ENCODE data around the gene CENPC. TPM values are rescaled to one million over a fixed set of nuclear protein-coding genes. Genes with fewer than 3 reads are reported as not detected.
"Not testable (repeated sequence)": the region's sequence is repeated elsewhere in the genome, so short reads cannot be mapped to it uniquely, and the experiment has no call there.

The CENPC gene
- total RNA-seq, 1 donor: 167 TPM

- H3K27me3 ChIP-seq (ENCODE audit: insufficient read depth, low read length): no peaks in the 10 kb centered on the region
- H3K4me3 ChIP-seq (ENCODE audit: low read length): no peak overlapping the region
- H3K9me3 ChIP-seq (ENCODE audit: low read depth, low read length): no peaks in the 10 kb centered on the region
- H3K4me1 ChIP-seq (ENCODE audit: insufficient read depth, low read length): peaks cover 5% of the 10 kb centered on the region
Measured at GRCh38 chr4:67566335-67566734, 21.0 kb upstream of the CENPC start.

- Histone ChIP-seq H3K4me1 (ENCODE audit: insufficient read depth, low read length) (peaks cover 5% of the 10 kb centered on the region), H3K9me3 (ENCODE audit: low read depth, low read length) (no peaks in the 10 kb centered on the region)
Measured at GRCh38 chr4:67565284-67565683, 20.0 kb upstream of the CENPC start.

GRCh38 chr4:67558493-67558892 lies 13.2 kb upstream of the CENPC start, which contains the start of gene STAP1:
Gene STAP1 (plus strand): TSS chr4:67558727. CDS start chr4:67558810, 83 bp downstream.
- Histone ChIP-seq H3K4me1 (ENCODE audit: insufficient read depth, low read length) (peaks cover 10% of the 10 kb centered on the region), H3K4me3 (ENCODE audit: low read length) (peak within 1 kb of the TSS; percentile 52), H3K27me3 (ENCODE audit: insufficient read depth, low read length) (no peaks in the 10 kb centered on the region), H3K9me3 (ENCODE audit: low read depth, low read length) (no peaks in the 10 kb centered on the region)

More at GRCh38 chr4:67565284-67565683, 20.0 kb upstream of the CENPC start:
- Histone ChIP-seq H3K27me3 (ENCODE audit: insufficient read depth, low read length) (no peaks in the 10 kb centered on the region), H3K4me3 (ENCODE audit: low read length) (no peak overlapping the region)

GRCh38 chr4:67556436-67556835 lies 11.1 kb upstream of the CENPC start:
- no peaks in the 10 kb centered on the region for H3K27me3 ChIP-seq (ENCODE audit: insufficient read depth, low read length)
- no peak overlapping the region for H3K4me3 ChIP-seq (ENCODE audit: low read length)
- H3K9me3 ChIP-seq (ENCODE audit: low read depth, low read length): no peaks in the 10 kb centered on the region
- peaks cover 17% of the 10 kb centered on the region for H3K4me1 ChIP-seq (ENCODE audit: insufficient read depth, low read length)

- Histone ChIP-seq H3K9me3 (ENCODE audit: low read depth, low read length) (no peaks in the 10 kb centered on the region), H3K4me1 (ENCODE audit: insufficient read depth, low read length) (peaks cover 21% of the 10 kb centered on the region), H3K4me3 (ENCODE audit: low read length) (no peak overlapping the region), H3K27me3 (ENCODE audit: insufficient read depth, low read length) (no peaks in the 10 kb centered on the region)
Measured at GRCh38 chr4:67555447-67555846, 10.1 kb upstream of the CENPC start.

GRCh38 chr4:67554096-67554495 lies 8.8 kb upstream of the CENPC start:
- no peaks in the 10 kb centered on the region for H3K9me3 ChIP-seq (ENCODE audit: low read depth, low read length)
- no peaks in the 10 kb centered on the region for H3K27me3 ChIP-seq (ENCODE audit: insufficient read depth, low read length)
- no peak overlapping the region for H3K4me3 ChIP-seq (ENCODE audit: low read length)
- H3K4me1 ChIP-seq (ENCODE audit: insufficient read depth, low read length): peaks cover 21% of the 10 kb centered on the region

- not testable (repeated sequence) for H3K4me3 ChIP-seq (ENCODE audit: low read length); H3K9me3 ChIP-seq (ENCODE audit: low read depth, low read length); H3K27me3 ChIP-seq (ENCODE audit: insufficient read depth, low read length)
- H3K4me1 ChIP-seq (ENCODE audit: insufficient read depth, low read length): peaks cover 11% of the 10 kb centered on the region
Measured at GRCh38 chr4:67552146-67552792, 7.0 kb upstream of the CENPC start.

GRCh38 chr4:67550857-67551256 lies 5.6 kb upstream of the CENPC start:
- peaks cover 13% of the 10 kb centered on the region for H3K4me1 ChIP-seq (ENCODE audit: insufficient read depth, low read length)
- no peak overlapping the region for H3K4me3 ChIP-seq (ENCODE audit: low read length)
- H3K9me3 ChIP-seq (ENCODE audit: low read depth, low read length): no peaks in the 10 kb centered on the region
- no peaks in the 10 kb centered on the region for H3K27me3 ChIP-seq (ENCODE audit: insufficient read depth, low read length)

GRCh38 chr4:67550451-67550850 lies 5.1 kb upstream of the CENPC start:
- no peak overlapping the region for H3K4me3 ChIP-seq (ENCODE audit: low read length)
- no peaks in the 10 kb centered on the region for H3K27me3 ChIP-seq (ENCODE audit: insufficient read depth, low read length)
- no peaks in the 10 kb centered on the region for H3K9me3 ChIP-seq (ENCODE audit: low read depth, low read length)
- peaks cover 15% of the 10 kb centered on the region for H3K4me1 ChIP-seq (ENCODE audit: insufficient read depth, low read length)

- Histone ChIP-seq H3K27me3 (ENCODE audit: insufficient read depth, low read length) (no peaks in the 10 kb centered on the region), H3K4me1 (ENCODE audit: insufficient read depth, low read length) (peaks cover 16% of the 10 kb centered on the region), H3K9me3 (ENCODE audit: low read depth, low read length) (no peaks in the 10 kb centered on the region), H3K4me3 (ENCODE audit: low read length) (no peak overlapping the region)
Measured at GRCh38 chr4:67549123-67549522, 3.8 kb upstream of the CENPC start.

GRCh38 chr4:67546971-67547370 lies 1.7 kb upstream of the CENPC start:
- Histone ChIP-seq H3K4me1 (ENCODE audit: insufficient read depth, low read length) (peaks cover 20% of the 10 kb centered on the region), H3K9me3 (ENCODE audit: low read depth, low read length) (no peaks in the 10 kb centered on the region), H3K4me3 (ENCODE audit: low read length) (no peak overlapping the region), H3K27me3 (ENCODE audit: insufficient read depth, low read length) (no peaks in the 10 kb centered on the region)

- Histone ChIP-seq H3K4me1 (ENCODE audit: insufficient read depth, low read length) (peaks cover 12% of the 10 kb centered on the region), H3K9me3 (ENCODE audit: low read depth, low read length) (no peaks in the 10 kb centered on the region), H3K4me3 (ENCODE audit: low read length) (peak overlapping the region; percentile 89), H3K27me3 (ENCODE audit: insufficient read depth, low read length) (no peaks in the 10 kb centered on the region)
Measured at GRCh38 chr4:67546004-67546356, 677 bp upstream of the CENPC start.

- Histone ChIP-seq H3K4me1 (ENCODE audit: insufficient read depth, low read length) (peaks cover 11% of the 10 kb centered on the region), H3K9me3 (ENCODE audit: low read depth, low read length) (no peaks in the 10 kb centered on the region), H3K4me3 (ENCODE audit: low read length) (no peak overlapping the region), H3K27me3 (ENCODE audit: insufficient read depth, low read length) (no peaks in the 10 kb centered on the region)
Measured at GRCh38 chr4:67542076-67542475, 3.2 kb downstream of the CENPC start.

- no peaks in the 10 kb centered on the region for H3K27me3 ChIP-seq (ENCODE audit: insufficient read depth, low read length)
- peaks cover 7% of the 10 kb centered on the region for H3K4me1 ChIP-seq (ENCODE audit: insufficient read depth, low read length)
- no peaks in the 10 kb centered on the region for H3K9me3 ChIP-seq (ENCODE audit: low read depth, low read length)
- H3K4me3 ChIP-seq (ENCODE audit: low read length): no peak overlapping the region
Measured at GRCh38 chr4:67539830-67540229, 5.5 kb downstream of the CENPC start.

- H3K9me3 ChIP-seq (ENCODE audit: low read depth, low read length): peaks cover 4% of the 10 kb centered on the region
- H3K27me3 ChIP-seq (ENCODE audit: insufficient read depth, low read length): no peaks in the 10 kb centered on the region
- H3K4me1 ChIP-seq (ENCODE audit: insufficient read depth, low read length): no peaks in the 10 kb centered on the region
- H3K4me3 ChIP-seq (ENCODE audit: low read length): no peak overlapping the region
Measured at GRCh38 chr4:67535280-67535840, 9.9 kb downstream of the CENPC start.

GRCh38 chr4:67533112-67533511 lies 12.2 kb downstream of the CENPC start:
- Histone ChIP-seq H3K4me1 (ENCODE audit: insufficient read depth, low read length) (no peaks in the 10 kb centered on the region), H3K27me3 (ENCODE audit: insufficient read depth, low read length) (no peaks in the 10 kb centered on the region), H3K9me3 (ENCODE audit: low read depth, low read length) (peaks cover 4% of the 10 kb centered on the region), H3K4me3 (ENCODE audit: low read length) (no peak overlapping the region)
